Epithelial cell of esophagus (primary cell): Measurements from ENCODE around the gene HAAO.

Source experiments
- DNase-seq: peaks from one replicate; pipeline ENCODE4 v3.0.0; 2010; ENCODE audit warnings: low read depth
- H3K4me3 ChIP-seq: 2 replicates; pipeline ENCODE4 v1.5.1; 2011; ENCODE audit warnings: mild to moderate bottlenecking, low read length, control low read depth
- CTCF ChIP-seq: IDR thresholded peaks from 2 replicates; pipeline ENCODE4 v1.5.1; 2011; ENCODE audit warnings: low read depth, mild to moderate bottlenecking, low read length, control low read depth, inconsistent platforms; ENCODE audit not compliant: insufficient read depth; ENCODE audit errors: missing control alignments

Gene HAAO

GRCh38 chr2:42792583-42793333, at the start of gene HAAO:
Gene HAAO, minus strand, starts transcription at chr2:42792583. Its CDS starts 47 bp downstream, at chr2:42792536.
- H3K4me3 ChIP-seq = peak within 1 kb of the TSS; percentile 36
- peak; percentile 17 for DNase-seq
- no peak for TF ChIP-seq CTCF

GRCh38 chr2:42841344-42841743, 49.0 kb upstream of the HAAO start:
- no peak for TF ChIP-seq CTCF
- H3K4me3 ChIP-seq = no peak overlapping the region
- DNase-seq = no peak

- no peak for TF ChIP-seq CTCF
- no peak overlapping the region for H3K4me3 ChIP-seq
- DNase-seq = no peak
Measured at GRCh38 chr2:42840760-42841159, 48.4 kb upstream of the HAAO start.

GRCh38 chr2:42839809-42840501, 47.6 kb upstream of the HAAO start:
- DNase-seq = no peak
- no peak overlapping the region for H3K4me3 ChIP-seq
- no peak for TF ChIP-seq CTCF

GRCh38 chr2:42838133-42838532, 45.8 kb upstream of the HAAO start:
- DNase-seq = no peak
- no peak for TF ChIP-seq CTCF
- no peak overlapping the region for H3K4me3 ChIP-seq

GRCh38 chr2:42835577-42836371, 43.4 kb upstream of the HAAO start:
- DNase-seq = peak; percentile 97
- TF ChIP-seq CTCF = no peak
- no peak overlapping the region for H3K4me3 ChIP-seq
